Prostate gland (tissue), 2 donors: ENCODE data around the gene ALDH1A2.

Source experiments
- POLR2AphosphoS5 ChIP-seq: sonication (generic); formaldehyde crosslinking; IDR thresholded peaks from one replicate; pipeline ENCODE4 v1.6.1; 2017; ENCODE audit warnings: antibody characterized with exemption
- TF ChIP-seq, protein P1 (sequence below), 4 experiments: fragments of 200-600 bp in 2 of 4; fragments of 450-650 bp in 2 of 4; sonication (generic) in 2 of 4; IDR thresholded peaks; 1 replicate in 3 of 4; 2 replicates in 1 of 4; pipeline ENCODE4 v1.5.1; 2016 to 2019; ENCODE audit warnings: antibody characterized with exemption in 4 of 4, mild to moderate bottlenecking in 2 of 4, moderate library complexity in 2 of 4

DNA sequence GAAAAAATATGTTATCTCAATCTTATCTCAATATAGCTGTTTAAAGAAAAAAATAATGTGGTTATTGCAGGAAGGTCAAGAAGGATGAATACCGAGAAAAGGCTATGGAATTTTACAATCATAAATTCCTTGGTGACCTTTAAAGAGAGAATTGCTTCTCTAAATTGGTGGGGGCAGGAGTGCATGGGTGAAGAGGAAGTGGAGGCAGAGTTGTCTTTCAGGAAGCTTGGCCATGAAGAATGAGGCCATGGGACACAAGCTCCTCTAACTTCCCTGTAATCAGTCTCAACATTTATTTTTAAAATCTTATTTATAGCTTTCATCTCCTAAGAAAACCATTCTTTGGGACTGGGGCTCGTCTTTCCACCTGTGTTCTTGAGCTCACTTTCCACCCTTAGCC, 22.4 kb upstream of the ALDH1A2 start:
- TF ChIP-seq, protein P1, sequence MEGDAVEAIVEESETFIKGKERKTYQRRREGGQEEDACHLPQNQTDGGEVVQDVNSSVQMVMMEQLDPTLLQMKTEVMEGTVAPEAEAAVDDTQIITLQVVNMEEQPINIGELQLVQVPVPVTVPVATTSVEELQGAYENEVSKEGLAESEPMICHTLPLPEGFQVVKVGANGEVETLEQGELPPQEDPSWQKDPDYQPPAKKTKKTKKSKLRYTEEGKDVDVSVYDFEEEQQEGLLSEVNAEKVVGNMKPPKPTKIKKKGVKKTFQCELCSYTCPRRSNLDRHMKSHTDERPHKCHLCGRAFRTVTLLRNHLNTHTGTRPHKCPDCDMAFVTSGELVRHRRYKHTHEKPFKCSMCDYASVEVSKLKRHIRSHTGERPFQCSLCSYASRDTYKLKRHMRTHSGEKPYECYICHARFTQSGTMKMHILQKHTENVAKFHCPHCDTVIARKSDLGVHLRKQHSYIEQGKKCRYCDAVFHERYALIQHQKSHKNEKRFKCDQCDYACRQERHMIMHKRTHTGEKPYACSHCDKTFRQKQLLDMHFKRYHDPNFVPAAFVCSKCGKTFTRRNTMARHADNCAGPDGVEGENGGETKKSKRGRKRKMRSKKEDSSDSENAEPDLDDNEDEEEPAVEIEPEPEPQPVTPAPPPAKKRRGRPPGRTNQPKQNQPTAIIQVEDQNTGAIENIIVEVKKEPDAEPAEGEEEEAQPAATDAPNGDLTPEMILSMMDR (IDR thresholded peaks at IDR 0.05) = no peak
- no peak for TF ChIP-seq POLR2AphosphoS5
